ENCODE results near the gene SLC43A1. TPM values are rescaled to one million over a fixed set of nuclear protein-coding genes. Genes with fewer than 3 reads are reported as not detected.

Gene SLC43A1
- total RNA-seq, 1 donor from 2014 or later, result 5.4 TPM

DNA sequence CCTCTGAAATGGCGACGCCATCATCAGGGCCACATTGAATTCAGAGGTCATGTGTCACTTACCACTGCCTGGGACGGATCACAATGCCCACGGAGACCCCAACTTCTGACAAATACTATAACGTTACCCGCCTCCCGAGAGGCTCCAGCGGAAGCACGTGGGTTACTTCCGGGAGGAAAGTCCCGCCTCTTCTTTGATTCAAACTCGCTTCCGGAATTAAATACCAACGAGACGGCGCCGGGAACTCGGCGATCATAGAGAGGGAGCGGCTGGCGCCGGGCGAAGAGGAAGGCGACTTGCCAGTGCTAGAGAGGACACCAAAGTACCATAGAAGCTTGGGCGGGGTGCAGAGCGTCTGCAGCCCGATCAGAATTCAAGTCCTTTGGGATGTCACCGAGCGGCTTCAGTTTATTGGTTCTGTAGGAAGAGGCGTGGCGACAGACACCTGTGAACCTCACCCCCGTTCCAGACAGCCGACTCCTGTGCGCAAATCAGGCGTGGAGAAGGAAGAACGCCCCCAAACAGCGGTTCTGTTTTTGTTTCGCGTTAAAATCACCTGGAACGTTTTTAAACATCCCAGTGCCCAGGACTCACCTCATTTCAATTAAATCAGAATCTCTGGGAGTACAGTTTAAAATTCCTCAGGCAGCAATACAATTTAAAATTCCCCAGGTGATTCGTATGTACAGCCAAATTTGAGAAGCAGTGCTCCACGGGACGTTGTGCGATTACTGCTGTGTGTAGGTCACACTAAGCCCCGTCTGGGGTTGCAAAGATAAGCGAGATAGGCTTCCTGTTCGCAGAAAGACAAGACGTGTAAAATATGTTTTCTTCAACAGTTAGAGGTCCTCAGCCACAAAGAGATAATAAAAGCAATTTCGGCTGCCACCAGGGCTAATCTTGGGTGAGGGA lies 15.3 kb upstream of the SLC43A1 start, which contains the start of gene TIMM10:
Gene TIMM10, minus strand, starts transcription at position 159 of the 912 bp plus-strand sequence. CDS start 565 bp downstream, outside the sequence.
- peak; percentile 97 for DNase-seq
- peak; percentile 99 for ATAC-seq (ENCODE audit: poor library complexity)
- intact Hi-C loops (cut with DNase I), result no loop called here

- peak; percentile 46 for DNase-seq
- no peak for ATAC-seq (ENCODE audit: poor library complexity)
- intact Hi-C loops (cut with DNase I), result no loop called here
Measured at GRCh38 chr11:57530215-57530595, 14.7 kb upstream of the SLC43A1 start.

GRCh38 chr11:57529012-57529411 lies 13.5 kb upstream of the SLC43A1 start:
- ATAC-seq (ENCODE audit: poor library complexity) (no peak), DNase-seq (no peak)
- intact Hi-C loops (cut with DNase I), result loop anchor here (10.0 kb wide), 1 partner anchor 184 kb away; no protein-coding TSS in a partner anchor

DNA sequence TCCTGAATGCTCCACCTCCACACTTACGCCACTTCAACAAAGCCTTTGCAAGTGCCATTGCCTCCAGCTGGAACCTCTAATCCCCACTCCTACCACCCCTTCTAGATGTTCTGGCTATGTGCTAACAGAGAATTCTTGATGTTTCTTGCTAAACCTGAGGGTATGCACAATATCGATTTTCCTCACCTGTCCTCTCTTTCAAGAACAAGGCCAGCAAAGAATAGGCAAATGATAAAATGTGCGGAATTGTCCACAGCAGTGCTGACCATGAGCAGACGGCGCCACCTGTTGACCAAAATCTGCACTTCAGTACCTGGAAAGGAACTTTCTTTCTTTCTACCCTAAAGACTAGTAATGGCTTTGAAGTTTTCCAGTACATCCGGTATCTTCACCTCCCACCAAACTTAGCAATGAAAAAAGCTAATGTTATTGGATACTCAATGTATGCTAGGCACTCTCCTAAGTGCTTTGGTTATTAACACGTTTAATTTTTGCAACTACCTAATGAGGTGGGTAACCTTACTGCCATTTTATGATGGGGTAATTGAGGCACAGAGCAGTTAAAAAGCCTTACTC lies 11.6 kb upstream of the SLC43A1 start:
- ATAC-seq (ENCODE audit: poor library complexity), result peak; percentile 36
- DNase-seq, result peak; percentile 78
- intact Hi-C loops (cut with DNase I), result loop anchor here (2.0 to 10.0 kb wide), 3 partner anchors 34 to 182 kb away; no protein-coding TSS in a partner anchor

DNA sequence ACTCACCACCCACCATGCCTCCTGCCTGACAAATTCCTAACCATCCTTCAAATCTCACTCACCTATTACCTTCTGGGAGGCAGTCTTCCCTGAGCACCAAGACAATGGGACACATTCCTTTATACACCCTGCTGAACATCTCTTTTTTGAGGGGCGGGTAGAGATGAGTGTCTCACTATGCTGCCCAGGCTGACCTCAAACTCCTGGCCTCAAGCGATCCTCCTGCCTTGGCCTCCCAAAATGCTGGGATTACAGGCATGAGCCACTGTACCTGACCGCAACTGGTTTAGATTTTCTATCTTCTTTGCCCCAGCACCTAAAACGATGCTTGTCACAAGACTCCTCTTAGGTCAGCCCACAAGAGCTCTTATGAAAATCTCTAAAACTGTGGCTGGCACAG lies 7.9 kb upstream of the SLC43A1 start:
- intact Hi-C loops (cut with DNase I), result loop anchor here (10.0 kb wide), 1 partner anchor 179 kb away; no protein-coding TSS in a partner anchor
- ATAC-seq (ENCODE audit: poor library complexity) (no peak), DNase-seq (no peak)

GRCh38 chr11:57521116-57521515 lies 5.6 kb upstream of the SLC43A1 start:
- intact Hi-C loops (cut with DNase I), result loop anchor here (10.0 kb wide), 1 partner anchor 176 kb away; no protein-coding TSS in a partner anchor
- DNase-seq (no peak), ATAC-seq (ENCODE audit: poor library complexity) (no peak)

GRCh38 chr11:57516061-57516443 lies 550 bp upstream of the SLC43A1 start:
- intact Hi-C loops (cut with DNase I), result no loop called here
- no peak for ATAC-seq (ENCODE audit: poor library complexity)
- no peak for DNase-seq

GRCh38 chr11:57514538-57515331 lies 767 bp downstream of the SLC43A1 start:
- ATAC-seq (ENCODE audit: poor library complexity) (peak; percentile 82), DNase-seq (peak; percentile 80)
- intact Hi-C loops (cut with DNase I), result no loop called here

DNA sequence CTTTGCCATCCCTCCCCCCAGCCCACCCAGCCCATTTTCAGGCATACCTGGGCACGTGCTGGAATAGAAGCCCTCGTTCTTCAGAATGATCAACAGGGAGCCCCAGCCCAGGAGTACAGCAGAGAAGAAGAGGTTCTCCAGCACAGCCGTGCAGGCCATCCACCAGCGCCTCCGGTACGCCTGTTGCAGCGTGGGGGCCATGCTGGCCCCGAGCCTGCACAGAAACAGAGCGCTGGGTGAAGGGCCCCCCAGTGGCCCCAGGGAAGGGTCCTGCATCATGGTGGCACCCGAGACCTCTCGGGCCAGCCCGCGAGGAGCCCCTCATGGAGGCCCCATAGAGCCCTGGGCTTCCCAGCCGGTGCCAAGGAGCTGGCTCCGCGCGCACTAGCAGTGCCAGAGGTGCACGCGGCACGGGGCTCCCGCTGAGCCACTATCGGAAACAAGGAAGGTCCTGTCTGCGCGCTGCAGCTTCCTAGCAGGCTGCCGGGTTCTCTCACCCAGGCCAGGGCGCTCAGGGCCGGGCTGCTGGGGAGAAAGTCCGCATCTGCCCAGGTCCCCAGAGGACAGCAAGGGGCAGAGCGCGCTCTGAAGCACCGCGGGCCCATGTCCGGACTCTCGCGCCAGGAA lies 1.5 kb downstream of the SLC43A1 start:
- DNase-seq, result peak; percentile 74
- intact Hi-C loops (cut with DNase I), result no loop called here
- peak; percentile 63 for ATAC-seq (ENCODE audit: poor library complexity)

- intact Hi-C loops (cut with DNase I), result no loop called here
- DNase-seq, result no peak
- no peak for ATAC-seq (ENCODE audit: poor library complexity)
Measured at GRCh38 chr11:57513452-57513795, 2.1 kb downstream of the SLC43A1 start.

- no peak for DNase-seq
- intact Hi-C loops (cut with DNase I), result no loop called here
- no peak for ATAC-seq (ENCODE audit: poor library complexity)
Measured at GRCh38 chr11:57512646-57513451, 2.7 kb downstream of the SLC43A1 start.

DNA sequence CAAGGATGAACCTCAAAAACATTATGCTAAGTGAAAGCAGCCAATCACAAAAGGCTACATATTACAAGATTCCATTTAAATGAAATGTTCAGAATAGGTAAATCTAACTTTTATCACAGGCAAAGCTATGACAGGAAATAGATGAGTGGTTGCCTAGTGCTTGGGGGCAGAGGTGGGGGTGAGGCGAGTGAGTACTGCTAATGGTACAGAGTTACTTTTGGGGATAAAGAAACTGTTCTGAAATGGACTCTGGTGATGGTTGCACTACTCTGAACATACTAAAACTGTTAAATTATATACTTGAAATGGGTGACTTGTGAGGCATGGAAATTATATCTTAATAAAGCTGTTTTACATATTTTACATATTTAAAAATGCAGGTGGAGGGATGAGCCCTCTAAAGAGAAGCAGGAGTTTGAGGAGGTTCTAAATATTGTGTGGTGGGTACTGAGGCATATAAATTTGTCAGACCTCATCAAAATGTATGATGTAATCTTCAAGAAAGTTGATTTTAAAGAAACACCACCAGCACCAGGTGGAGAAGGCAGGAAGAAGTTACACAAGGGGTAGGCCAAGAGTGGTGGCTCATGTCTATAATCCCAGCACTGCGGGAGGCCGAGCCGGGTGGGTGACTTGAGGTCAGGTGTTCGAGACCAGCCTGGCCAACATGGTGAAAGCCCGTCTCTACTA lies 3.6 kb downstream of the SLC43A1 start:
- no peak for DNase-seq
- no peak for ATAC-seq (ENCODE audit: poor library complexity)
- intact Hi-C loops (cut with DNase I), result no loop called here

GRCh38 chr11:57508341-57509170 lies 6.9 kb downstream of the SLC43A1 start:
- intact Hi-C loops (cut with DNase I), result no loop called here
- DNase-seq (no peak), ATAC-seq (ENCODE audit: poor library complexity) (no peak)

- intact Hi-C loops (cut with DNase I), result no loop called here
- DNase-seq (no peak), ATAC-seq (ENCODE audit: poor library complexity) (no peak)
Measured at GRCh38 chr11:57506522-57506921, 9.0 kb downstream of the SLC43A1 start.

- intact Hi-C loops (cut with DNase I), result no loop called here
- DNase-seq (no peak), ATAC-seq (ENCODE audit: poor library complexity) (no peak)
Measured at GRCh38 chr11:57504511-57504910, 11.0 kb downstream of the SLC43A1 start.

GRCh38 chr11:57502870-57503269 lies 12.6 kb downstream of the SLC43A1 start:
- DNase-seq (no peak), ATAC-seq (ENCODE audit: poor library complexity) (no peak)
- intact Hi-C loops (cut with DNase I), result no loop called here

GRCh38 chr11:57502376-57502775 lies 13.1 kb downstream of the SLC43A1 start:
- intact Hi-C loops (cut with DNase I), result no loop called here
- no peak for DNase-seq
- ATAC-seq (ENCODE audit: poor library complexity), result no peak

Data from Right ventricle myocardium superior (tissue), 1 donor.